HUDEP-2 (cell line): Measurements from ENCODE around the gene FRYL.

ENCODE experiments used
- DNase-seq, 76 experiments: peaks; one replicate each; lab custom pipeline; 2025; ENCODE audit not compliant: unreplicated experiment in 76 of 76; lab: John Stamatoyannopoulos, UW

Gene FRYL

DNA sequence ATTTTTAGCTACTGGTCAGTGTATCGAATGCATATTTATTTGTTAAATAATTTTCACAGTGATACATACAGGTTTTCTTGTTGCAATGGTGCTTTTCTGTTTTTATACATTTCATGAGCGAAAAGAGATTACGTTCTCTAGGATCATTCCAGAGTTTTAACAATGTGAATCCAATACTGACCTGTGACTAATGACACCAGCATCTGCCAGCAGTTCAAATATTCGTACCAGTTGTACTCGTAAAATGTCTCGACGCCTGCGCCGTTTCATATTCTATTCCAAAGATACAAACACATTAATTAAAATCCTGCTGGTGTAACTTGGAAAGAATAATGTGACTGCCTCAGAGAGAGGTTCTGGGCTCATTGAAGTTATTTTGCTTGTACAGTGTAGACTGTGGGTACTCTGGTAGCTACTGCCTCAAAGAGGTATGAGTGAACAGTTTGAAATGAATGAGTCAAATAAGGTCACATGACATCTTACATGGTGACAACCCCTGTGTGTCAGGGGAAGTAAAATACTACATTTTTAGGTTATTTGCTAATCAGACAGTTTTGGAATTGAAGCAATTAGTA lies 209.3 kb downstream of the FRYL start:
- DNase-seq: no peak

DNA sequence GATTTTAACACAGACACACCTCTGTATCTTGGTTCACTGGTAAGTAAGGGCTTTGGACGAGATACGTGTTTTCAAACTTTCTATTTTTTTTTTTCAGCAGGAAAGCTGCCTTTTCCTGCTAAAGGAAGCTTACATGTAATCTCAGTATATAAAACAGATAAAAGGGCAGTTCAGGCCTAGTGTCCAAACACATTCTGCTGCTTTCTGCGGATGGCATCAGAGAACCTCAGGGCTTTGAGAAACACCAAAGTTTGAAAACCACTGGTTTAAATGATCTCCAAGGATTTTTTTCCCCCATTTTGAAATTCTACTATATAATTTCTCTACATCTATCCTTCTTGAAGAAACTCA lies 214.1 kb downstream of the FRYL start:
- DNase-seq: no peak

DNA sequence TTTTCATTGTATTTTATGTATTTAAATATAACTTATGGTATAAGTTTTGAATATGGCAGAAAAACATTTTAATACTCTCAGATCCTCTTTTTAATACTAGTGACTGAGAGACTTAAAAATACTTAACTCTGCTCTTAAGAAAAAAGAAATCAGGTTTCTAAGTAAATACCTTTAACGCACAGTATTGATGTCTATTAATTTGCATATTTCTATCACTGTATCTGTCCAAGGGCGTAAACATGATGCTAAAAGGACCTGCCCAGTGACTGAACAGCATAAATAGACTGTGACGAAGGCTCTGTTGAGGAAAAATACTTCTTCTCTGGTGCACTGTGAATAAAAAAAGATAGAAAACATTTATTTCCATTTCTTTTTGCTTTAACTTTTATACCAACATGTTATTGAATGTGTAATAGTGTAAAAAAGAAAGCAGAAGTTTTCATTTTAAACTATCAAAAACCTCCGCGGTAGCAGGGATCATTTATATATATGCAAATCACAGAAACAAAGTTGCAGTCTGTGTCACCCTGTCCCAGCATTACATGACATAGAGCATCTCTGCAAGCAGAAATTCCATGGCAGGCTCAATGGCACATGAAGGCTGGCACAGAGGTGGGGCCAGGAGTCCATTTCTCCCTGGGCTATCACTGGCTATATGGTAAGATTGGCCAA lies 214.6 kb downstream of the FRYL start:
- DNase-seq: no peak

DNA sequence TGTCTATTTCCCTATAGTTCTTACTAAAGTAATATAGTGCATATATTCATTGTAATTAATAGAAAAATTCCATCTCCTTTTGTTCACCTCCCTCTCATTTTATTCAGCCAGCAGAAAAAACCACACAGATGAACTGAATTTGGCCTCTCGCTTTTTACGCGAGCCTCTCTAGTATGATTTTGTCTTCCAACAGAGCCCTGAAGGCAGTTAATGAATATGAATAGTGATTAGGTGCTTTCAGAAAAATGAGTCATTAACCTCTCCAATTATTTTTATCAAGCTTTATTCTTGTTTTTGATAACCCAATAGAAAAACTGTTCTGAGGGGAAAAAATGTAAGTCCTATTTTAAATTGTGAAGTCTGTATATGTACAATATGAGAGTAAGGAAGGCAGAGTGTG lies 215.9 kb downstream of the FRYL start:
- DNase-seq: no peak

DNA sequence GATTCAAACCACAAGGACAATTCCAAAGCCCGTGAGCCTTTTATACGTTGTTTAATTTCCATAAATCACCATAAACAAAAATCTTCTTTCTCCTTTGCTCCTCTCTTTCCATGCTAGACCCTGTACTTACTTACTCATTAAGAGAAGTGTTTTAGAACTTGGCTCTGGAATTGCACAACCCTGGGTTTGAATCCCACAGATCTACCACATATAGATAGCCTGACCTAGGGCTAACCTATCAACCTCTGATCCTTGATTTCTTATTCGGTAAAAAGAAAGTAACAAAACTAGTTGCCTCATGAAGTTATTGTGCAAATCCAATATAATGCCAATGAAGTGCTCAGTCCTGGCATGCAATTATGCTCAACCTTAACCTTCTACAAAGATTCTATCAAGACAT lies 221.3 kb downstream of the FRYL start:
- no peak for DNase-seq

DNA sequence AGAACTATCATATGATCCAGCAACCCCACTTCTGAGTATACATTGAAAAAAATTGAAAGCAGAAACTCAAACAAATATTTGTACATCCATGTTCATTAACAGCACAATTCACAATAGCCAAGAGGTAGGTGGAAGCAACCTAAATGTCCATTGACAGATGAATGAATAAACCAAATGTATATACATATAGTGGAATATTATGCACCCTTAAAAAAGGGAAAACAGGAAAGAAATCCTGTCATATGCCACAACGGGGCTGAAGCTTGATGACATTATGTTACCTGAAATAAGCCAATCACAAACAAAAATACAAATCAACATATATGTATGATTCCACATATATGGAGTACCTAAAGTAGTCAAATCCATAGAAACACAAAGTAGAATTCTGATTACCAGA lies 222.1 kb downstream of the FRYL start:
- no peak for DNase-seq

DNA sequence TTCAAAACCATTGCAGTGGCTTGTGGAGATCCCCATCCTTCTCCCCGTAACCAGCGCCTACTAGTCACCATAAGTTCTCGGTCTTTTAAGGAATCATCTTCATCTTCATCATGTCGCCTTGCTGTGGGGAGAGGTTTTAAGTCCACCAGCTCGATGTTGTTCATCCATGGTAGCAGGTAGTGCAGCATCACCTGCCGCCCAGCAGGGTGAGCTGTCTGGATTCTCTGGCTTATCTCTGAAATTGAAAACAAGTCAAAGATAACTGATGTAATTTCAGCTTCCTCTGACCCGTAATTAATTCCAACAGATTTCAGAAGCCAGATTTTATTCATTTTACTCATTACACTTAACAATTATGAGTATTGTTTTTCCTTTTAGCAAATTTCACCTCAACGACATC lies 222.6 kb downstream of the FRYL start:
- DNase-seq: no peak

DNA sequence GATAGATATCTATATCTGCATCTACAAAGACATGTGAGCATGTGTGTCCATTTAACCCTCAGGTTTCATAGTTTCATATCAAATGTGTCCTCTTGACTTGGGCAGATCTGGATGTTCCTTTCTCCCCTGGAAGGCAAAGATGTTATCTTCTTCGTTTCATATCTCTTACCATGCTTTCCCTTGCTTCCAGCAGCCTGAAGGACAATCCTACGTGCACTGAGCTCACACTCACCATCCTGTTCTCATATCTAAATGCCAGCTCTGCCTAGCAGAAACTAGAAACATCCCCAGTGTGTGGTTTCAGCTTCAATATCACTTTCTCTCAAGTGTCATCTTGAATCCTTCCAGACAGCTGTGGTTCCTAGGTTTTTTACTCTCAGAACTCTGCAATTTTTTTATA lies 223.8 kb downstream of the FRYL start:
- DNase-seq: no peak

DNA sequence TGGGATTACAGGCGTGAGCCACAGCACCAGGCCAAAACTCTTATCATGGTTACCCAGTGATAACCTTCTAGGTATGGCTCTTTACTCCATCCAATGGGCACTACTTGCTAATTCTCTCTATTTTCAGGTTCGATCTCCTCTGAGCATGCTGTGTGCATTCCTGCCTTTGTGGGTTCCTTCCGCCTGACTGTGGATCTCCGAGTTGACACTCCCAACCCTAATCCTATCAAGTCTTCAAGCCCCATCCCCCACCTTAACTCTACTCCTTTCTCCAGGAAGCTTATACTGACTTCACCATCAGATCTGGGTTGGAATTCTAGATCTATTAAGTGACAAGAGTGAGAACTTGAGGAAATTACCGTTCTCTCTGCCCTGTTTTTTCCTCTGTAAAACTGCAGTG lies 225.5 kb downstream of the FRYL start:
- no peak for DNase-seq

DNA sequence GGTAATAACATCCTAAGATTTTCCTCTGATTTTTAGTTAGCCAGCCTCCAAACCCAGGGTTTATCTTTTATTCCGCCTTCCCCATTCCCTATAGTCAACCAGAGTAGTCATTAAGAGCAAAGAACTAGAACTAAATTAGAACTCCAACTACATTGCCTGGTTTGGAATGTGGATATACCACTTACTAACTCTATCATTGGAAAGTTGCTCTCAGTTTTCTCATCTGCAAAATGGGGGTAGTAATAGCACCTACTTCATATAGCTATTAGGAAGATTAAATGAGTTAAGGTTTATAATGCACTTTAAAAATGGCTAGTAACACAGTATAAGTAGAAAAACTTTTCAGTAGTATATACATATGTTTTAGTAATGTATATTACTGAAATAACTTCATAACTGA lies 226.4 kb downstream of the FRYL start:
- DNase-seq: no peak

DNA sequence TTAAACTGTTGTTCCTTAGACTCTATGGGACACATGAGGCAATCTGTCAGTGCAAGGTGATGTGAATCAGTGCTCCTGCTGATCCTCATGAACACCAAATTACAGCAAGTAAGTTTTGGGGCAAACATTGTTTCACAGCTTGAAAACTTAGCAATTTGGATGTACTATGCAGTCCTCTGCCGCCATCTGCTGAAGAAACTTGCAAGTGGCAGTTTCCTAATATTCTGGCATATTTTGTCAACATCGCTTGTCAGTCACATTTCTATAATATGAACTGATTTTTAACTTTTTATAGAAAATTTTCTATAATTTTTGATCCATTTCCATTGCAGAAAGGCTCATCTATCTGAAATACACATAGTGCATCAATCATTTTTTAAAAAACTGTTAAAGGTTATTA lies 233.7 kb downstream of the FRYL start:
- DNase-seq: peak in 36 of 76 experiments; percentile 2 to 43 (median 18)

DNA sequence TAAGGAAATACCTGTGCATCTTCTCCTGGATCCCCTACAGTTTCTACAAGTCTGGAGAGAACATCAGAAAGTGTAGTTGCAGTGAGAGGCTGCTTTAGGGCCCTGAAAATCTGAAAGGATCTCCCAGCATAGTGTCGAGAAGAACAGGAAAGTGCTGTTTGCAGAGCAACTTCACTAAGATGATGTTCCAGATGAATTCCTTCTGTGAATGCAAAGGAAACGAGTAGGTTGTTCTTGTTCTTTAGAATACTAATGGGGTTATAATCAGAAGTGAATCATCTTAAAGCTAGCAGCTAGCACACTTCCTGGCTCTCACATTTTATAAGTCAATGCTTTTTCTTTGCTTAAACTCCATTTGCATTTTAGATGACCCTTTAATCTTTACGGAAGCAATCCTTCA lies 236.3 kb downstream of the FRYL start:
- DNase-seq: no peak

DNA sequence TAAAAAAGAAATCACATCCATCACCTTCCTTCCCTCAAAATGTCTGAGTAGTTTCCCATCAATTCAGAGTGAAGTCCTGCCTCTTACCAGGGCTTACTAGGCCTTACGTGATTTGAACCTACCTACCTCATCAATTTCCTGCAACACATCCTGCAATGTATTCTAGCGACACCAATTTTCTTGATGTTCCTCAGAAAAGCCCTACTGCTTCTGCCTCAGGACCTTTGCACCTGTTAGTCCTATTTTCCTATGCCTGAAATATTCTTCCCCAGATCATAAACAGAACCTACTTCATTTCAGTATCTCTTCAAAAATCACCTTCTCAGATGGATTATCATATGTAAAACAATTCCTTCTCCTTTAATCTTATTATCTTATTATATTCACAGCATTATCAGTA lies 237.2 kb downstream of the FRYL start:
- no peak for DNase-seq

DNA sequence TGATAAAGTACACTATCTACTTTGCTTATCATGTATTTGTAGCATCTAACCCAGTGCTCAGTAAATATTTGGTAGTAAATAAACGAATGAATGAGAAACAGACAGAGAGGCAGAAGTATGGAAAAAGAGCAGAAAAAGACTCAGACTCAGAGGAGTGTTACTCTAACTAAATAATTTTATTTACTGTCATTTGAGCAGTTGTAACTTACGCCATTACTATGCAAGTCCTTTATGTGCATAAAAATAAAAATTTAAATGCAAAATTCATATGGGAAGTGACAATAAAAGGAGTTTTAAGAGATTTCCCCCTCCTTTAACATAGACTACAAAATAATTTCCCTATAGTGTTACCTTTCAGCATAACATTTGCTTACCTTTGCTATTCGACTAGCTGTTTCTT lies 240.5 kb downstream of the FRYL start:
- no peak for DNase-seq

DNA sequence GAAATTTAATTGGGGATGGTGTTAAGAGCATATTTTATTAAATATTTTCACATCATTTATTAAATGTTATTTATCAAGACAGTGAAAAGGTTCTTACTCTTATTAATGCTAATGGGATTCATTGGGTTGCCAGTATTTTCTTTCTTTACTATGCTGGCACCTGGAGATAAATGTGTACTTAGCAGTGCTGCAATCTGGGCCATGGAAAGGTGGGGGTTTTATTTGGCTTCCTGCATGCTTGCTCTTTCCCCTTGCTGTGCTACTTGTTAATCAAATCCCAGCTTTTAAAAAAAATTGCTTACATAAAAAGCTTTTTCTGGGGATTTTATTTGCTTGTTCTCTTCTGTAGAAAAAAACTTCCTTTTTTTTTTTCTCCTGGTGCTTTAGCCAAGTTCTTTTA lies 241.7 kb downstream of the FRYL start:
- no peak for DNase-seq

DNA sequence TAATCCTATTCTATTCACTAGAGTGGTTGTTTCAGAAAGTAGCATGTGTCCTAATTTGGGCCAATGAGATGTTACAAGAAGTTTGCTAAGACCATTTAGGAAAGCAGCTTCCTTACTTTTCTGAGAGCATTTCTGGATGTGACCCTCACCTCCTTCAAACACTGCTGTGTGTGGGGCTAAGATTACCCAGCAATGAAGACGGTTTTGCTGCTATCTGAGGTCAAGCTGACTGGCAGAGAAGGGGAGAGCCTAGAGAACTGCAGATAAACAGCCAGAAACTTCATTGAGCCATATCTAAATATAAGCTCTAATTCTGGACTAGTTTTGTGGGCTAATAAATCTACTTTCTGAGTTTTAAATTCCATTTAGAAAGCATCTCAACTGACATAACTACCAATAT lies 253.7 kb downstream of the FRYL start:
- peak in 1 of 76 experiments; percentile 7 for DNase-seq

DNA sequence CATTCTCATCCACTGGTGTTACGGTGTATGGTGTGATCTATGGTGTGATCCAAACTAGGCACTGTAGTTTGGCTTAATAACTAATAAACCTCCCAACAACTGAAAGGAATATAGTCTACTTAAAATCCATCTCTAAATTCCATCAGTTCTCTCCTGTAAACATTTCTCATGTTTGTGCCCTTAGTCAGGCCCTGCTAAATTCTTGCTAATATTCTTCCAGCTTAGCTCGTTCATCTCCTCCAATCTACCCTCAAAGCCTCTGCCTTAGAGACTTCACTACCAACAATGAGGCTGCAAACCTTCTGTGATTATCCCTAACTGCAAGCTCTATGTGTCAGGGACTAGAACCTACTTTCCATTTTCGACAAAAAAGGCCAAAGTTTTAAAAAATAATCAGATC lies 261.9 kb downstream of the FRYL start:
- no peak for DNase-seq

DNA sequence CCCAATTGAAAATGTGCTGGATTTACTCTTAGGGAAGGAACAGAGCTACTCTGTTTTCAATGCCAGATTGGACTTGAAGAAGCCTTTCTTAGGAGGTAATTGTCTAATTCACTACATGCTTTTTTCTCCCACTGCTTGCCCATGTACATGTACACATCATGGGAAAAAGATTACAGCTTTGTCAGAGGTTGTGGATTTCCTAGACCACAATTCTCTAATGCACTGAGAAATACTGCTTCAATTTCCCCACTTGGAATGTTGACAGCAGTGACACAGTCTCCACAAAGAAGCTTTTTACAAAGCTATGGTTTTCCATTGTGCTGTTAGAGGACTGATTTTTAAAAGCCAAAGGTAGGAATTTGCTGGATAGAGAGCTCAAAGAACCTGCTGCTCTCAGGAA lies 270.5 kb downstream of the FRYL start:
- no peak for DNase-seq

DNA sequence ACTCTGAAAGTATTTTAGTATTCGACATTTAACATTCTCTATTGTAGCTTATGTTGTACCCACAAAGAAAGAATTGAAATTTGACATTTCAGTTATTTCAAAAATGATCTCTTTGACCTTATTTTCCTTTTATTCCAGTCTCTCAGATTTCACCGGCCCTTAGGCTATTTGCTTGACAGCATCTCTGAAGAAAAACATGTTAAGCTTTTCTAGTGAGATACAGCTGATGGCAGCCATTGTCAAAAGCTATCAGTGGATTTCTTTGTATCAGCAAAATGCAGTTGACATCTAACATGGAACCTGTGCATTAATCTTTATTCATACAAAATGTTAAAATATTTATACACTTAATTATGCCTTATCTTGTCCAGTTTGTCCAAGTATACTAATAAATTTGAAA lies 273.4 kb downstream of the FRYL start:
- no peak for DNase-seq

DNA sequence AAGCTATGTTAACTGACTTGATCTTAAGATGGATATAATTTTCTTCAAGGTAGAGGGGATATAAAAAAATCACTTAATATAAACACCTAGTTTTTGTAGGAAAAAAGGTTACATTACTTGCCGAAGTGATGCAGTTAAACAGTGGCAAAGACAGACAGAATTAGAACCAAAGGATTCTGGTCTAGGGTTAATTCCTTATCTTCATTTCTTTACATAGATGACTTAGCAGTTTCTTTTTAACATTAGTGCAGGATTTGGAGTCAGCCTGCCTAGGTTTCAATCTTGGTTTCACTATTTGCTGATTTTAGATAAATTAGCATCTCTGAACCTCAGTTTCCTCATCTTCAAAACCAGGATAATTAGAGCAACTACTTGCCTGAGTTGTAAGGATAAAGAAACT lies 275.7 kb downstream of the FRYL start:
- no peak for DNase-seq

DNA sequence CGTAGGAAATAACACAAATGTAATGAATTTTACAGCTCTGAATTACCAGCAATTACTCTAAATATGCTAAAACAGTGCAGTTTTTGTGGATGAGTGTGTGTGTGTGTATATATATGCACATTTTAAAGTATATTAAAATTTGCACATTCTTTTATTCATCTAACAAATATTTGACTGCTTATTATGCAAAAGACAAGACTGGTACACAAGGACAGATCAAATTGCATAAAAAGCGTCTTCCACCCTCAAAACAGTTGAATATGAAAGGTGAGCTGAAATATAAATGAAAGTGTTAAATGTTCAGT lies 276.1 kb downstream of the FRYL start:
- DNase-seq: no peak

DNA sequence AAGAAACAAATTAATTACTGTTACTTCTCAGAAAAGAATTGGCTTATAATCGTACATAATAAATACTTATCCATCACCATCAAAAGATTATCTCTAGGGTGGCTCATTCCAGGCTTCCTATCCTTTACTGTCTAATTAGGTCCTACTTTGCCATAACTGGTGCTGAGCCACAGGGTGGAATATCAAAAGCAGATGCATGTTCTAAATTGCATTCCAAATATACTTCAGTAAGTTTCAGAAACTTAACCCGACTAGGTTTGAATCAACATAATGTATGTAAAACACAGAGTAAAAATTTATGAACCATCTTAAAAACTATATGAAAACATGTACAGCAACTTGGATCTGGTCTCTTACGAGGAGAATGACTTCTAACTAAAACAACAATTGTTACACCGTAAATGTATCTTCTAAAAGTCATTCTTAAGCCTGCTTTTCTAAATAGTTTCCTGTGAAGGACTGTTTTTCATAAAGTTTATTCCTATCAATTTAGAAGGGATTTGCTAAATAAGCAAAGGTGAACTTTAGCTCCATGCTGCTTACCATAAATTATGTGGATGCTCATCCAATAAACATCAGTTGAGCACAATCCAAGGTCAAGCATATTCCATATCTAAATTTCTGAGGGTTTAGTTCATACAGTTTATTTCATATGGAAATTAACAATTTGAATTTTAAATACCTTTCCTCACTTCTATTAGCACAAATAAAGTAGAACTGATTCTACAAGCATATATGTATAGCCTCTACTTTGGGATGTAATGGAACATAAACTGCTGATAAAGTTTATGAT lies 276.6 kb downstream of the FRYL start:
- no peak for DNase-seq
